ENCODE results near the gene ABCC6.

GRCh38 chr16:16137110-16137509 lies 86.2 kb downstream of the ABCC6 start:
- TF ChIP-seq, protein P1, sequence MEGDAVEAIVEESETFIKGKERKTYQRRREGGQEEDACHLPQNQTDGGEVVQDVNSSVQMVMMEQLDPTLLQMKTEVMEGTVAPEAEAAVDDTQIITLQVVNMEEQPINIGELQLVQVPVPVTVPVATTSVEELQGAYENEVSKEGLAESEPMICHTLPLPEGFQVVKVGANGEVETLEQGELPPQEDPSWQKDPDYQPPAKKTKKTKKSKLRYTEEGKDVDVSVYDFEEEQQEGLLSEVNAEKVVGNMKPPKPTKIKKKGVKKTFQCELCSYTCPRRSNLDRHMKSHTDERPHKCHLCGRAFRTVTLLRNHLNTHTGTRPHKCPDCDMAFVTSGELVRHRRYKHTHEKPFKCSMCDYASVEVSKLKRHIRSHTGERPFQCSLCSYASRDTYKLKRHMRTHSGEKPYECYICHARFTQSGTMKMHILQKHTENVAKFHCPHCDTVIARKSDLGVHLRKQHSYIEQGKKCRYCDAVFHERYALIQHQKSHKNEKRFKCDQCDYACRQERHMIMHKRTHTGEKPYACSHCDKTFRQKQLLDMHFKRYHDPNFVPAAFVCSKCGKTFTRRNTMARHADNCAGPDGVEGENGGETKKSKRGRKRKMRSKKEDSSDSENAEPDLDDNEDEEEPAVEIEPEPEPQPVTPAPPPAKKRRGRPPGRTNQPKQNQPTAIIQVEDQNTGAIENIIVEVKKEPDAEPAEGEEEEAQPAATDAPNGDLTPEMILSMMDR (IDR thresholded peaks at IDR 0.05), result no peak
- no peak for TF ChIP-seq POLR2A (IDR thresholded peaks at IDR 0.05)
